ENCODE results near the gene DNAH7.
"Not testable (repeated sequence)": the region's sequence is repeated elsewhere in the genome, so short reads cannot be mapped to it uniquely, and the experiment has no call there.

The DNAH7 gene

DNA sequence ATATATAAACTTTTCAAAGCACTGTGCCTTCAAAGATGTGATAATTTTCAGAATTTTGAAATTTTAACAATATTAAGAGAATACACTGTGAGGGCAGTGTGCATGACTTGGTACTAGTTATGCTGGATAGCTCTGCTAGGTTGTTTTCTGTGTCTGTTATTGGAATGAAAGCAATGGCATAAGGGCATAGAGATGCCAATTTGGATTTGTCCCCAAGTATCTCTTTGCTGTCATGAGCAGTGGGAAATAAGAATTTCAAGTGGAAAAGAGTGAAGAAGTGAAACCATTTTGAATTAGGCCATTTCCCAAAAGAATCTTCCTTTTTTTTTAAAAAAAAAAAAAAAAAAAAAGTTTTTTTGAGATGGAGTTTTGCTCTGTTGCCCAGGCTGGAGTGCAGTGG, 334.8 kb downstream of the DNAH7 start:
- no peak for DNase-seq (ENCODE audit: low read depth in 3 of 3, low spot score in 1 of 3)

DNA sequence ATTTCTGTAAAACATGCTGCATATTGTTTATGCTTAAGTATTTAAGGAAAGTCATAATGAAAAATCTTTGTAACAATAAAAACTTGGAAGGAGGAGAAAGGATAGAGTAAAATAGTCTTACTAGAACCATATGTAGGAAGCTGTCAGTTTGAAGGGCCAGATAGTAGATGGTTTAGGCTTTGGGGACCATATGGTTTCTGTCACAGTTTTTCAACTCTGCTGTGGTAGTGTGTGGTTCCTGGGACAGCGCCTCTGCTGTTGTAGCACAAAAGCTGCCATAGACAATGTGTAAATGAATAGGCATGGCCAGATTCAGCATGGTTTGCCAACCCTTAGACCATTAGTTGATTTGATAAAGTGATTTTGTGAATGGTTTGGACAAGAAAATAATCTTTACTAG, 336.1 kb downstream of the DNAH7 start:
- no peak for DNase-seq (ENCODE audit: low read depth in 3 of 3, low spot score in 1 of 3)

DNA sequence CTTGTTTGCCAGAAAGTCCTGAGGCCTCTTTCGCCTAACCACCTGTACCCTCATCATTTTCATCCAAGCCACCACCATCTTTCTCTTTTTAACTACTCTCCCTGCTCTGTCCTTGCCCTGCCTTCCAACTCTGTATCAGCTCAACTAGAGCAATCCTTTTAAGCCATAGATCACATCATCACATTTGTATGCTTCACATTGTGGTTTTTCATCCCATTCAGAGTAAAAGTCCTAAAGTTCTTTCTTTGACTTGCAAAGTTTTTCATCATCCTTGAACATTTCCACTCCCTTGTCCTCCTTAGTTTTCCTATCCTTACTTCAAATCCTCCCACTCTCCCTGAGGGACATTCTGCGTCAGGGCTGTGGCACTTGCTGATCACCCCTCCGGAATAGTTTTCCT, 337.7 kb downstream of the DNAH7 start:
- no peak for DNase-seq (ENCODE audit: low read depth in 3 of 3, low spot score in 1 of 3)

DNA sequence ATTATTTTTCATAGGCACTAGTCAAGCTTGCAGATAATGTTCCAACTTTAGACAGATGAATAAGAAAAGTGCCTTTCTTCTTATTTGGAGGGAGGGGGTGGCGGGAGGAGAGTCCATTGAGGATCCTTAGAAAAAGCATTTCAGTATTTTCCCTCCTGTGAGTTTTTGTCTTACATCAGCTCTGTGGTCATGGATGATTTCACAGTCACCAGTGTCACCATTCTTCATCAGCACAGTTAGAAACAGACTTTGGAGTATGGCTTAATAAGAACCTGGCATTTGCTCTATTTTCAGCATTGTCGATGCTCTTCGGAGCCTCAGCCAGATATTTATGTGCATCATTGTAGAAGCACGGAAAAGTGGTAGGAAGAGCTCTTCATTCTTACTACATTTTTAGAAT, 341.5 kb downstream of the DNAH7 start:
- no peak for DNase-seq (ENCODE audit: low read depth in 3 of 3, low spot score in 1 of 3)

DNA sequence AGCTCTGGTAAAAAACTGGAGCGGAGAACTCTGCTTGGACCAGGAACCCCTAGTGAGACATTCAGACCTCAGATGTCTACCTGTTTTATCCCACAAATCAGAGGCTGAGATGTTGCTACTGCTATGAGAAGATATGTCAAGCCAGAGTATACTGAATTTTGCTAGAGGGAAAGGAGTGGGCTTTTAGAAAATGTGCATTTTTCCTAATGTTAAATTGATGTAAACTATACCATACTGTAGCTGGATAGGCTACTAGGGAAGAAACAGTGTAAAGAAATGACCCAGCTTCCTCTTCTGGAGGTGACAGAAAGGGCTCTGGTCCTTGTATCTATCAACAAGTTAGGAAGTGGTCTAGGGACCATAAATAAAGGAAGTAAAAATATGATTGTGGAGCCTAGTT, 346.6 kb downstream of the DNAH7 start:
- DNase-seq (ENCODE audit: low read depth in 3 of 3, low spot score in 1 of 3) = no peak

DNA sequence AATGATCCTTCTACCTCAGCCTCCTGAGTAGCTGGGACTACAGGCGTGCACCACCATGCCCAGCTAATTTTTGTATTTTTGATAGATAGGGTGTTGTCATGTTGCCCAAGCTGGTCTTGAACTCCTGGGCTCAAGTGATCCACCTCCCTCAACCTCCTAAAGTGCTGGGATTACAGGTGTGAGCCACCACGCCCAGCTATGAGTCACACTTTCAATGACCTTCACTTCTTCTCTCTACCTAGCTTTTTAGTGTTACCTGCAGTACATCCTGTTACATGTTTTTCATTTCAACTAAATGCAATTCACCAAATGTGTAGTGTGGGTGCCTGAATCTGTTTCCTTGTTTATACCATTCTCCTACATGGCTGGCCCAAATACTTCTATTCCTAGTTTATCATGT, 347.6 kb downstream of the DNAH7 start:
- no peak for DNase-seq (ENCODE audit: low read depth in 3 of 3, low spot score in 1 of 3)

DNA sequence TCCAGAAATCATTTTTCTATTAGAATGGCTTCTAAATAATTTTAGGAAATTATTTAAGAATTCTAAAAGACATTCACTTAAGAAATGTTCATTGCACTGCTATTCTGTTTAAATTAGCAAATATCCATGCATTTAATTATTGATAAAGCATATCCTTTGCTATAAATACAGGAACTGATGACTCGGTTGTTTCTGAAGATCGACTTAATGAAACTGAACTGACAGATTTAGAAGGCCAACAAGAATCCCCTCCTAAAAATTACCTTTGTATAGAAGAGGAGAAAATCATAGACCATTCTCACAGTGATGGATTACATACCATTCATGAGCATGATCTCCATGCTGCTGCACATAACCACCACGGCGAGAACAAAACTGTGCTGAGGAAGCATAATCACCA, 352.2 kb downstream of the DNAH7 start:
- DNase-seq (ENCODE audit: low read depth in 3 of 3, low spot score in 1 of 3) = no peak

DNA sequence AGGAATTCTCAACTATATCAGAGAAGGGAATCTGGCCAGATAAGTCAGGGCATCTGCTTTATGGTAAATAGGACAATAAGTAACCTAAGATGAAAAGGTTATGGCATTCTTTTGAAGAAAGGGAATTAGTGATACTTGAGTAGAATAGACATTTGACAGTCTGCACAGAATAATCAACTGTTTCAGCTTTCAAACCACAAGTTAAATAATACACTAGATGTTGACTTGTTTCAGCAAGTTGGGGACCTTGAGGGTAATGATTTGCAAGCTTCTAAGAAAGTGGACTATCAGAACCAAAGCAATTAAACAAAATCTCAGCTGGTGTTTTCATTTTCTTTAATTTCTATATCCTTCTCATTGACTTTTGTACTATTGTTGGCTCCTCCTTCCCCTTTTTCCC, 357.2 kb downstream of the DNAH7 start:
- no peak for DNase-seq (ENCODE audit: low read depth in 3 of 3, low spot score in 1 of 3)

DNA sequence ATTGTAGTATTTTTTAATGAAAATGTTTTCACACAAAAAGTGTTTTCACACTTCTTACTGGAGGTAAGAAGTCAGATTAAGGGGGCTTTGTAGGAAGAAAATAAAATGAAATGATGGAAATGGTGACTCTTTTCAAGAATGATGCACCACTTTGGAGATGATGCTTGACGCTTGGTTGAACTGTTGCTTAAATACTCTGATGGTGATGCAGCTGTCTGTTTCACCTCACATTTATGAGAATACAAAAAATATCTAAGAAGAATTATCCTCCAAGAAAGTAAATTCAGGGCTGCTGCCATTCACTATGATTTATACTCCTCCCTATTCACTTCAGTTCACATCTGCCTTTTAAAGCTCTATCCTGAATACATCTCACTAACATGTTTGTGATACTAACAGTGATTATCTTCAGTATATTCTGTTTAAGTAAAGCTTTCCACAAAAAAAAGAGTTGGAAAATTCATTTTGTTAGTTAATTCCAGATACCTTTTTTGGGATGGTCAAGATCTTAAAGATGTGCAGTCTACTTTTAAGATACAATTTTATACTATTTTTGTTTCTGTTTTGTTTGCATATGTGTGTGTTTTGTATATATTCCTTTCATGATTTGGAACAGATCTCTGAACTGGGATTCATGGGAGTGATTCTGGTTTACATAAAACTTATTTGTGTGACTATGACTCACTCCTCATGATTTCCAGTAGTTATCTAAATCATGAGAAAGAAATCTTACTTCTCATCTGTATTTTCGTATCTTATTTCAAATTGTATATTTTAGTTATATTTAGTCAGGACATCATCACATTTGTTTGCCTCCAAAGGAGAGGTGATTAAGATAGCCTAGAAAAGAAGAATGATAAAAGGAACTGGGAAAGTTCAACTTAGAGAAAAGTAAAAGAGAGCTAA, 358.5 kb downstream of the DNAH7 start:
- no peak for DNase-seq (ENCODE audit: low read depth in 3 of 3, low spot score in 1 of 3)

DNA sequence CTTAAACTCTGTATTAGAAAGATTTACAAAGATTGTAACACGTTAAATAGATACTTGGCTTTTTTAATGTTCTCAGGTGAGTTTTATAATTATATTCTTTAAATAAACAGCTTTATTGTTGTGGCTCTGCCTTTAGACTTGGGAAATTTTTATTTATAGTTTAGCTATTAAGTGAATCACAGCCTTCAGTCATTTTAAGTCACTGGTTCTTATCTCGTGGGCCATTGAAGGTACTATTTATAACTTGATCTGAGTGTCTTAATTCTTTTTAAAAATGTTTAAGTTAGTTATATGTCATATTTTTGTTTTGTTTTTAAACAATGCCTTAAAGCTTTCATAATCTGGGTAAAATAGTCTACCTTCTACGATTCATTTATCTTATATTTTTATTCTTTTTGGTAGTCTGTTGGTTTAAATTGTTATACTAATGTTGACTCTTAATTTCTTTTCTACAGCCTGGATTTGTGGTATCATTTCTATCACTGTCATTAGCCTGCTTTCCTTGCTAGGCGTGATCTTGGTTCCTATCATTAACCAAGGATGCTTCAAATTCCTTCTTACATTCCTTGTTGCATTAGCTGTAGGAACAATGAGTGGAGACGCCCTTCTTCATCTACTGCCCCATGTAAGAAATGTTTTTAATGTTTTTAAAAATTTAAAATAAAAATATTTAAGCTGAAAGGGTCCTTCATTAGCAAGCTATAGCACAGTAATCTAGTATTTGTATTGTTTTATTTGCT, 362.3 kb downstream of the DNAH7 start:
- no peak for DNase-seq (ENCODE audit: low read depth in 3 of 3, low spot score in 1 of 3)

DNA sequence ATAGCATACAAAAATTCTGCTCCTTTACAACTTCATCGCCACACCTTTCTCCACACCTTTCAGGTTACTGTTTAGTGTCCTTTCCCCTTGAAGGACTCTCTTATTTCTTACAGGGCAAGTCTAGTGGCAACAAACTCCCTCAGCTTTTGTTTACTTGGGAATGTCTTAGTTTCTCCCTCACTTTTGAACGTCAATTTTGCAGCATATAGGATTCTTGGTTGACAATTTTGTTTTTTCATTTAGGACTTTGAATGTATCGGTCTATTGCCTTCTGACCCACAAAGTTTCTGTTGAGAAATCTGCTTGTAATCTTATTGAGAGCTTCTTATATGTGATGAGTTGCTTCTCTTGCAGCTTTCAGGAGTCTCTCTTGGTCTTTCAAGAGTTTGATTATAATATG, 368.2 kb downstream of the DNAH7 start:
- DNase-seq (ENCODE audit: low read depth in 3 of 3, low spot score in 1 of 3) = no peak

DNA sequence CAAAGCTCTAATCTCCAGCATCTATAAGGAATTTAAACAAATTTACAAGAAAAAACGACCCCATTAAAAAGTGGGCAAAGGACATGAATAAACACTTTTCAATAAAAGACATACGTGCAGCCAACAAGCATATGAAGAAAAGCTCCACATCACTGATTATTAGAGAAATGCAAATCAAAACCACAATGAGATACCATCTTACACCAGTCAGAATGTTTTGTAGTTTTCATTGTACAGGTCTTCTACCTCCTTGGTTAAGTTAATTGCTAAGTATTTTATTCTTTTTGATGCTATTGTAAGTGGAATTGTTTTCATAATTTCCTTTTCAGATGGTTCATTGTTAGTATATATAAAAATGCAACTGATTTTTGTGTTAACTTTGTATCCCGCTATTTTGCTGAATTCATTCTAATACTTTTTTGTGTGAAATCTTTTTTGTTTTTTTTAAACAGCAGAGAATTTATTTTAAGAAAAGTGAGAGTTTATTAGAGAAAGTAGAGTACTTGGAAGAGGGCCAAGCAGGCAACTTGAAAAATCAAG, 370.9 kb downstream of the DNAH7 start:
- DNase-seq (ENCODE audit: low read depth in 3 of 3, low spot score in 1 of 3) = no peak

DNA sequence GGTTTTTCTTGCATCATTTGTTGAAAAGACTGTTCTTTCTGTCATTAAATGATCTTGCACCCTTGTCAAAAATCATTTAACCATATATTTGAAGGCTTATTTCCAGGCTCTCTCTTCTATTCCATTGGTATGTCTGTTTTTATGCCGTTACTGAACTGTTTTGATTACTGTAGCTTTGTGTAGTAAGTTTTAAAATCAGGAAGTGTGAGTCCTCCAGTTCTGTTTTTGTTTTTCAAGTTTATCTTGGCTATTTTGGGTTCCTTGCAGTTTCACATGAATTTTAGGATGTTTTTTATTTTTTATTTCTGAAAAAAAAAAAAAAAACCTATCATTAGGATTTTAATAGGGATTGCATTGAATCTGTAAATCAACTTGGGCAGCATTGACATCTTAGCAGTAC, 372.6 kb downstream of the DNAH7 start:
- DNase-seq (ENCODE audit: low read depth in 3 of 3, low spot score in 1 of 3) = no peak

DNA sequence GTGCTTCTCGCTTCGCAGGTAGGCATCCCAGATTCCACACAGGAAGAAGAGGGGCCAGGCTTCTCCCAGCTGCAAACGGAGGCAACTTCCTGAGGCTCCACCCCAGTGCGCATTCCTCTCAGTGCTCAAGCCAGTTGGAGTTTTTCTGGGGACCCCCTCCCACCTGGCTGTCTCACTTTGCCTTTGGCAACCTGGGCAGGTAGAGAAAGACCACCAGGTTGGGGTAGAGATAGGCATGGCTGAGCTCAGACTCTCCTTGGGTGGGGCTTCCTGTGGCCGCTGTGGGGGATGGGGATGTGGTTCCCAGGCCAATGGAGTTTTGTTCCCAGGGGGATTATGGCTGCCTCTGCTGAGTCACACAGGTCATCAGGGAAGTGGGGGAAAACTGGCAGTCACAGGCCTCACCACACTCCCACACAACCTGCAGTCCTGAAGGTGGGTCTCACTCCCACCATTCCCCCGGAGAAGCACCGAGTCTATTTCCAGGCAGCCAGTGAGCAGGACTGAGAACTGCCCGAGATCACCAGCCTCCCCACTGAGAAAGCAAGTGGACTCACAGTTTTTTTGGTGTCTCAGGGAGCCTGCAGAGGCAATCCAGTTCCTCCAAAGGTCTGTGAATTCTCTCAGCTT, 373.5 kb downstream of the DNAH7 start:
- DNase-seq (ENCODE audit: low read depth in 3 of 3, low spot score in 1 of 3) = no peak

DNA sequence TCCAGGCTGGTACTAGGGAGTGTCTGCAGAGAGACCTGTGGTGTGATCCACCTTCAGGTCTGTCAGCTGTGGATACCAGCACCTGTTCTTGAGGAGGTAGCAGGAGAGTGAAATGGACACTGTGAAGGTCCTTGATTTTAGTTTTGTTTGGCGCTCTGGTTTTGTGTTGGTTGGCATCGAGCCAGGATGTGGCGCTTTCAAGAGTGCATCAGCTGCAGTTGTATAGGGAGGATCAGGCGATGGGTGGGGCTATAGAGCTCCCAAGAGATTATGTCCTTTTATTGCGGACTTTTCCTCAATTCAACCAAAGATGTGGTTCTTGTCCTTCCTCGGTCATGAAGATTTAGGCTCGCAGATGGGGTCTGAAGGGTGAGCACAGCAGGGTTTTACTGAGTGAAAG, 374.1 kb downstream of the DNAH7 start:
- no peak for DNase-seq (ENCODE audit: low read depth in 3 of 3, low spot score in 1 of 3)

DNA sequence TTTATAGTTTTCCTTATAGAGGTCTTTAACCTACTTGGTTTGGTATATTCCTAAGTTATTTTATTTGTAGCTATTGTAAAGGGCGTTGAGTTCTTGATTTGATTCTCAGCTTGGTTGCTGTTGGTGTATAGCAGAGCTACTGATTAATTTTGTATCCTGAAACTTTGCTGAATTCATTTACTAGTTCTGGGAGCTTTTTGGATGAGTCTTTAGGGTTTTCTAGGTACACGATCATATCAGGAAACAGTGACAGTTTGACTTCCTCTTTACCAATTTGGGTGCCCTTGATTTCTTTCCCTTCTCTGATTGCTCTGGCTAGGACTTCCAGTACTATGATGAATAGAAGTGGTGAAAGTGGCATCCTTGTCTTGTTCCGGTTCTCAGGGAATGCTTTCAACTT, 376.1 kb downstream of the DNAH7 start:
- not testable (repeated sequence) for DNase-seq (ENCODE audit: low read depth in 3 of 3, low spot score in 1 of 3)

Measured in stimulated activated CD4-positive, alpha-beta T cell treated with anti-CD3 and anti-CD28 coated beads, TNF-alpha, amount 100 ng/mL, for 1 hour (primary cell).